GM19025 (cell line): ENCODE results near the gene CCDC149.
"Not testable (repeated sequence)": the region's sequence is repeated elsewhere in the genome, so short reads cannot be mapped to it uniquely, and the experiment has no call there.

Source experiments
- ATAC-seq: cut with Tn5 transposase; IDR thresholded peaks from one replicate; pipeline ENCODE4 v1.9.1; 2021; ENCODE audit warnings: mild to moderate bottlenecking, low read depth, moderate library complexity; ENCODE audit not compliant: unreplicated experiment

CCDC149 gene

GRCh38 chr4:24917076-24917856, 4.4 kb upstream of the CCDC149 start:
- no peak for ATAC-seq

- no peak for ATAC-seq
These were observed 2.5 kb upstream of the CCDC149 start for GRCh38 chr4:24915121-24915922.

- ATAC-seq: no peak
These were observed 1.6 kb upstream of the CCDC149 start for GRCh38 chr4:24914460-24914859.

- no peak for ATAC-seq
These were observed 260 bp upstream of the CCDC149 start for GRCh38 chr4:24913119-24913485.

GRCh38 chr4:24910499-24910898, 2.3 kb downstream of the CCDC149 start:
- ATAC-seq: no peak

- not testable (repeated sequence) for ATAC-seq
These were observed 3.2 kb downstream of the CCDC149 start for GRCh38 chr4:24909606-24910005.

- no peak for ATAC-seq
These were observed 15.2 kb downstream of the CCDC149 start for GRCh38 chr4:24897639-24898038.

- ATAC-seq: no peak
These were observed 15.9 kb downstream of the CCDC149 start for GRCh38 chr4:24896977-24897376.

GRCh38 chr4:24896056-24896455, 16.8 kb downstream of the CCDC149 start:
- ATAC-seq: no peak

GRCh38 chr4:24895461-24895860, 17.4 kb downstream of the CCDC149 start:
- no peak for ATAC-seq

- no peak for ATAC-seq
These were observed 18.0 kb downstream of the CCDC149 start for GRCh38 chr4:24894846-24895245.

- no peak for ATAC-seq
These were observed 18.6 kb downstream of the CCDC149 start for GRCh38 chr4:24894243-24894642.

- no peak for ATAC-seq
These were observed 20.1 kb downstream of the CCDC149 start for GRCh38 chr4:24892778-24893177.

- no peak for ATAC-seq
These were observed 20.6 kb downstream of the CCDC149 start for GRCh38 chr4:24892278-24892677.

- ATAC-seq: no peak
These were observed 22.2 kb downstream of the CCDC149 start for GRCh38 chr4:24890561-24891126.

GRCh38 chr4:24889991-24890390, 22.9 kb downstream of the CCDC149 start:
- no peak for ATAC-seq

- no peak for ATAC-seq
These were observed 24.1 kb downstream of the CCDC149 start for GRCh38 chr4:24888475-24889344.

GRCh38 chr4:24887881-24888430, 24.9 kb downstream of the CCDC149 start:
- ATAC-seq: no peak

- ATAC-seq: no peak
These were observed 26.2 kb downstream of the CCDC149 start for GRCh38 chr4:24886596-24886995.

GRCh38 chr4:24885342-24885741, 27.5 kb downstream of the CCDC149 start:
- no peak for ATAC-seq
